Liver (tissue), 3 donors: Measurements from ENCODE around the gene DGKD.

Source experiments
- ATF3 ChIP-seq: IDR thresholded peaks from 2 replicates; pipeline ENCODE4 v1.6.1; 2016; ENCODE audit warnings: antibody characterized with exemption
- CTCF ChIP-seq: fragments of 150-350 bp; IDR thresholded peaks from 2 replicates; pipeline ENCODE4 v1.5.1; 2017; ENCODE audit warnings: improper control_type of control experiment, low read depth, low read length; ENCODE audit not compliant: missing input control
- FOXA1 ChIP-seq: IDR thresholded peaks from 2 replicates; pipeline ENCODE4 v1.6.1; 2016; ENCODE audit warnings: antibody characterized with exemption
- GABPA ChIP-seq, 2 donors: IDR thresholded peaks in 1 of 2; conservative IDR thresholded peaks in 1 of 2; 2 replicates each; pipeline ENCODE4 v1.6.1; 2016; ENCODE audit warnings: antibody characterized with exemption in 2 of 2, mild to moderate bottlenecking in 1 of 2, moderate library complexity in 1 of 2
- HNF4G ChIP-seq: IDR thresholded peaks from 2 replicates; pipeline ENCODE4 v1.6.1; 2016; ENCODE audit warnings: antibody characterized with exemption
- JUND ChIP-seq, 2 donors: IDR thresholded peaks; 2 replicates each; pipeline ENCODE4 v1.6.1; 2016; ENCODE audit warnings: antibody characterized with exemption in 2 of 2
- MAX ChIP-seq: IDR thresholded peaks from 2 replicates; pipeline ENCODE4 v1.6.1; 2016; ENCODE audit warnings: antibody characterized with exemption
- RXRA ChIP-seq, 2 donors: IDR thresholded peaks; 2 replicates each; pipeline ENCODE4 v1.6.1; 2017 to 2018; ENCODE audit warnings: antibody characterized with exemption in 2 of 2, mild to moderate bottlenecking in 1 of 2
- SP1 ChIP-seq: IDR thresholded peaks from 2 replicates; pipeline ENCODE4 v1.6.1; 2018; ENCODE audit warnings: antibody characterized with exemption, mild to moderate bottlenecking
- TAF1 ChIP-seq: conservative IDR thresholded peaks from 2 replicates; pipeline ENCODE4 v1.6.1; 2016; ENCODE audit warnings: antibody characterized with exemption, mild to moderate bottlenecking
- YY1 ChIP-seq: IDR thresholded peaks from 2 replicates; pipeline ENCODE4 v1.6.1; 2016; ENCODE audit warnings: antibody characterized with exemption, mild to moderate bottlenecking
- ZBTB33 ChIP-seq: IDR thresholded peaks from 2 replicates; pipeline ENCODE4 v1.6.1; 2016; ENCODE audit warnings: antibody characterized with exemption
- donor health status: healthy.
- donor health status: healthy.

GRCh38 chr2:233423552-233423860, 69.2 kb downstream of the DGKD start:
- TF ChIP-seq HNF4G: no peak
- no peak for TF ChIP-seq FOXA1
- TF ChIP-seq JUND (IDR thresholded peaks at IDR 0.05): no peak
- TF ChIP-seq TAF1: no peak
- TF ChIP-seq CTCF: no peak
- no peak for TF ChIP-seq ATF3
- TF ChIP-seq SP1: no peak
- no peak for TF ChIP-seq ZBTB33
- no peak for TF ChIP-seq YY1
- no peak for TF ChIP-seq GABPA (IDR thresholded peaks at IDR 0.05 in 1 of 2, conservative IDR thresholded peaks at IDR 0.05 in 1 of 2)
- TF ChIP-seq RXRA (IDR thresholded peaks at IDR 0.05): no peak
- TF ChIP-seq MAX: no peak
